Activated CD4-positive, CD25-positive, alpha-beta regulatory T cell (primary cell): ENCODE data around the gene WASHC4.
"Not testable (repeated sequence)": the region's sequence is repeated elsewhere in the genome, so short reads cannot be mapped to it uniquely, and the experiment has no call there.

Experiments used
- DNase-seq, 4 experiments: peaks; one replicate each; lab custom pipeline; 2025; lab: John Stamatoyannopoulos, UW

Gene WASHC4

GRCh38 chr12:105167346-105167745, 59.8 kb downstream of the WASHC4 start:
- no peak for DNase-seq

GRCh38 chr12:105168006-105168405, 60.5 kb downstream of the WASHC4 start:
- DNase-seq, result no peak

GRCh38 chr12:105170139-105170538, 62.6 kb downstream of the WASHC4 start:
- DNase-seq, result no peak

- no peak for DNase-seq
Observed at GRCh38 chr12:105171691-105172436, 64.3 kb downstream of the WASHC4 start.

- no peak for DNase-seq
Observed at GRCh38 chr12:105175397-105175990, 68.0 kb downstream of the WASHC4 start.

GRCh38 chr12:105177208-105177607, 69.7 kb downstream of the WASHC4 start:
- no peak for DNase-seq

GRCh38 chr12:105179114-105179513, 71.6 kb downstream of the WASHC4 start:
- not testable (repeated sequence) for DNase-seq

GRCh38 chr12:105183406-105183805, 75.9 kb downstream of the WASHC4 start:
- DNase-seq, result not testable (repeated sequence)

- DNase-seq, result not testable (repeated sequence)
Observed at GRCh38 chr12:105183976-105184375, 76.4 kb downstream of the WASHC4 start.

GRCh38 chr12:105189293-105189692, 81.8 kb downstream of the WASHC4 start:
- DNase-seq, result no peak

GRCh38 chr12:105190530-105190929, 83.0 kb downstream of the WASHC4 start:
- DNase-seq, result no peak

- DNase-seq, result no peak
Observed at GRCh38 chr12:105192624-105193225, 85.2 kb downstream of the WASHC4 start.

- DNase-seq, result no peak
Observed at GRCh38 chr12:105194947-105195346, 87.4 kb downstream of the WASHC4 start.

- no peak for DNase-seq
Observed at GRCh38 chr12:105196090-105196489, 88.6 kb downstream of the WASHC4 start.

GRCh38 chr12:105198961-105199360, 91.4 kb downstream of the WASHC4 start:
- no peak for DNase-seq

- no peak for DNase-seq
Observed at GRCh38 chr12:105200385-105200784, 92.9 kb downstream of the WASHC4 start.

- no peak for DNase-seq
Observed at GRCh38 chr12:105201299-105201698, 93.8 kb downstream of the WASHC4 start.

GRCh38 chr12:105202202-105202601, 94.7 kb downstream of the WASHC4 start:
- no peak for DNase-seq

GRCh38 chr12:105204127-105204526, 96.6 kb downstream of the WASHC4 start:
- DNase-seq, result no peak

GRCh38 chr12:105204916-105205315, 97.4 kb downstream of the WASHC4 start:
- no peak for DNase-seq

- no peak for DNase-seq
Observed at GRCh38 chr12:105205322-105206048, 98.0 kb downstream of the WASHC4 start.

GRCh38 chr12:105206686-105207374, 99.3 kb downstream of the WASHC4 start:
- no peak for DNase-seq
